Astrocyte (in vitro differentiated cells and primary cell): ENCODE data around the gene UQCC2. TPM values are rescaled to one million over a fixed set of nuclear protein-coding genes. Genes with fewer than 3 reads are reported as not detected.

ENCODE experiments used
- DNase-seq: peaks from one replicate; pipeline ENCODE4 v3.0.0-alpha.2; 2010; ENCODE audit warnings: low read depth
- FAIRE-seq: peaks from 2 replicates; lab custom pipeline; 2011; peaks lifted over from hg19 to GRCh38; lab: Jason Lieb, UNC
- H2AFZ ChIP-seq: 2 replicates; pipeline ENCODE4 v1.6.0; 2012; ENCODE audit warnings: low read depth, low read length, inconsistent platforms
- H3K27ac ChIP-seq: 2 replicates; pipeline ENCODE4 v1.5.1; 2011; ENCODE audit warnings: low read depth, low read length, inconsistent platforms
- H3K27me3 ChIP-seq: 2 replicates; pipeline ENCODE4 v1.6.0; 2011; ENCODE audit warnings: low read length, inconsistent platforms; ENCODE audit not compliant: insufficient read depth
- H3K36me3 ChIP-seq: 2 replicates; pipeline ENCODE4 v1.5.1; 2011; ENCODE audit warnings: low read length, inconsistent platforms; ENCODE audit not compliant: insufficient read depth
- H3K4me1 ChIP-seq: 2 replicates; pipeline ENCODE4 v1.5.1; 2011; ENCODE audit warnings: low read length, inconsistent platforms; ENCODE audit not compliant: insufficient read depth
- H3K4me2 ChIP-seq: 2 replicates; pipeline ENCODE4 v1.6.0; 2012; ENCODE audit warnings: low read length, inconsistent platforms
- H3K4me3 ChIP-seq: 2 replicates; pipeline ENCODE4 v1.5.1; 2011; ENCODE audit warnings: low read depth, mild to moderate bottlenecking, low read length, inconsistent platforms; ENCODE audit not compliant: insufficient read depth
- H3K79me2 ChIP-seq: 2 replicates; pipeline ENCODE4 v1.6.0; 2012; ENCODE audit warnings: mild to moderate bottlenecking, low read length, inconsistent platforms; ENCODE audit not compliant: insufficient read depth
- H3K9ac ChIP-seq: 2 replicates; pipeline ENCODE4 v1.6.0; 2012; ENCODE audit warnings: mild to moderate bottlenecking, low read length, inconsistent platforms
- H3K9me3 ChIP-seq: 2 replicates; pipeline ENCODE4 v1.5.1; 2012; ENCODE audit warnings: low read depth, mild to moderate bottlenecking, low read length, inconsistent platforms; ENCODE audit not compliant: insufficient read depth
- H4K20me1 ChIP-seq: 2 replicates; pipeline ENCODE4 v1.6.0; 2012; ENCODE audit warnings: low read length, inconsistent platforms; ENCODE audit not compliant: insufficient read depth
- H3K27ac Mint-ChIP-seq: one replicate; pipeline ENCODE4 v1.8.0; 2021; ENCODE audit warnings: mild to moderate bottlenecking, mixed read lengths; ENCODE audit not compliant: unreplicated experiment
- H3K27me3 Mint-ChIP-seq: one replicate; pipeline ENCODE4 v1.8.0; 2021; ENCODE audit warnings: low read depth, mixed read lengths; ENCODE audit not compliant: unreplicated experiment
- H3K36me3 Mint-ChIP-seq: one replicate; pipeline ENCODE4 v1.8.0; 2021; ENCODE audit warnings: low read depth, mixed read lengths; ENCODE audit not compliant: unreplicated experiment
- H3K4me1 Mint-ChIP-seq: one replicate; pipeline ENCODE4 v1.8.0; 2021; ENCODE audit warnings: low read depth, mixed read lengths; ENCODE audit not compliant: unreplicated experiment
- H3K4me3 Mint-ChIP-seq: one replicate; pipeline ENCODE4 v1.8.0; 2021; ENCODE audit warnings: mild to moderate bottlenecking, moderate library complexity, mixed read lengths; ENCODE audit not compliant: unreplicated experiment
- H3K9me3 Mint-ChIP-seq: one replicate; pipeline ENCODE4 v1.8.0; 2021; ENCODE audit warnings: mild to moderate bottlenecking, mixed read lengths; ENCODE audit not compliant: unreplicated experiment
- EZH2 ChIP-seq: IDR thresholded peaks from 2 replicates; pipeline ENCODE4 v1.6.1; 2012; ENCODE audit warnings: mild to moderate bottlenecking, low read length, inconsistent platforms; ENCODE audit not compliant: insufficient read depth
- total RNA-seq: library from RNA; stranded (reverse); gene quantifications from 2 replicates; pipeline ENCODE4 v1.2.1, GENCODE V29; 2021
- TF ChIP-seq, protein P1 (sequence below): IDR thresholded peaks from 2 replicates; pipeline ENCODE4 v1.5.1; 2011; ENCODE audit warnings: low read depth, mild to moderate bottlenecking, inconsistent platforms, low read length, moderate library complexity; ENCODE audit not compliant: insufficient read depth

UQCC2 gene
- total RNA-seq, 1 donor from 2014 or later: 70.2 TPM

GRCh38 chr6:33670971-33671743 lies 40.3 kb downstream of the UQCC2 start:
- no peak for DNase-seq
- Histone ChIP-seq H3K9ac (no peak overlapping the region), H3K4me1 (peaks cover 18% of the 10 kb centered on the region), H3K36me3 (no peaks in the 10 kb centered on the region), H4K20me1 (no peaks in the 10 kb centered on the region), H2AFZ (no peak overlapping the region), H3K4me3 (no peak overlapping the region), H3K79me2 (no peaks in the 10 kb centered on the region), H3K27me3 (no peaks in the 10 kb centered on the region), H3K4me2 (no peak overlapping the region), H3K9me3 (no peaks in the 10 kb centered on the region), H3K27ac (no peak overlapping the region)
- H3K4me3 Mint-ChIP-seq: no peak overlapping the region
- H3K27ac Mint-ChIP-seq: no peak overlapping the region
- no peaks in the 10 kb centered on the region for H3K27me3 Mint-ChIP-seq
- TF ChIP-seq, protein P1, sequence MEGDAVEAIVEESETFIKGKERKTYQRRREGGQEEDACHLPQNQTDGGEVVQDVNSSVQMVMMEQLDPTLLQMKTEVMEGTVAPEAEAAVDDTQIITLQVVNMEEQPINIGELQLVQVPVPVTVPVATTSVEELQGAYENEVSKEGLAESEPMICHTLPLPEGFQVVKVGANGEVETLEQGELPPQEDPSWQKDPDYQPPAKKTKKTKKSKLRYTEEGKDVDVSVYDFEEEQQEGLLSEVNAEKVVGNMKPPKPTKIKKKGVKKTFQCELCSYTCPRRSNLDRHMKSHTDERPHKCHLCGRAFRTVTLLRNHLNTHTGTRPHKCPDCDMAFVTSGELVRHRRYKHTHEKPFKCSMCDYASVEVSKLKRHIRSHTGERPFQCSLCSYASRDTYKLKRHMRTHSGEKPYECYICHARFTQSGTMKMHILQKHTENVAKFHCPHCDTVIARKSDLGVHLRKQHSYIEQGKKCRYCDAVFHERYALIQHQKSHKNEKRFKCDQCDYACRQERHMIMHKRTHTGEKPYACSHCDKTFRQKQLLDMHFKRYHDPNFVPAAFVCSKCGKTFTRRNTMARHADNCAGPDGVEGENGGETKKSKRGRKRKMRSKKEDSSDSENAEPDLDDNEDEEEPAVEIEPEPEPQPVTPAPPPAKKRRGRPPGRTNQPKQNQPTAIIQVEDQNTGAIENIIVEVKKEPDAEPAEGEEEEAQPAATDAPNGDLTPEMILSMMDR: no peak
- TF ChIP-seq EZH2: no peak
- no peak for FAIRE-seq
- H3K36me3 Mint-ChIP-seq: peaks cover 18% of the 10 kb centered on the region
- H3K4me1 Mint-ChIP-seq: peaks cover 15% of the 10 kb centered on the region
- H3K9me3 Mint-ChIP-seq: no peaks in the 10 kb centered on the region

DNA sequence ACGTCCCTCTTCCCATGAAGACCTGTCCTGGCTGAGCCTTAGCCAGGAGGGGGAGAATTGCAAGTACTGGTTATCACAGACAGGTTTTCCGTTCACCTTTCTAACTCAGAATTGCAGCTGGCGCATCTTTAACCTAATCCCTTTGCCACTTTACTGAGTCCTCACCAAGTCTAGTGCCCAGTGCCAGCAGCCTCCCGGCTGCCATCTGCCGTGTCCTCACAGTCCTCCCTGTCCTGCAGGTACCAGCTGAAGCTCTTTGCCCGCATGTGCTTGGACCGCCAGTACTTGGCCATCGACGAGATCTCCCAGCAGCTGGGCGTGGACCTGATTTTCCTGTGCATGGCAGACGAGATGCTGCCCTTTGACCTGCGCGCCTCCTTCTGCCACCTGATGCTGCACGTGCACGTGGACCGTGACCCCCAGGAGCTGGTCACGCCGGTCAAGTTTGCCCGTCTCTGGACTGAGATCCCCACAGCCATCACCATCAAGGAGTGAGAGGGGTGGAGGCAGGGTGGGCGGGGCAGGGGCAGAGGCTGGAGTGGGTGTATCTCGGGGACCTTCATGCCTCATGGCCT lies 41.3 kb downstream of the UQCC2 start:
- Histone ChIP-seq H4K20me1 (no peaks in the 10 kb centered on the region), H3K36me3 (no peaks in the 10 kb centered on the region), H3K9ac (no peak overlapping the region), H3K4me2 (no peak overlapping the region), H3K79me2 (no peaks in the 10 kb centered on the region), H3K27me3 (no peaks in the 10 kb centered on the region), H3K27ac (no peak overlapping the region), H3K4me3 (no peak overlapping the region), H2AFZ (no peak overlapping the region), H3K4me1 (peaks cover 18% of the 10 kb centered on the region), H3K9me3 (no peaks in the 10 kb centered on the region)
- TF ChIP-seq, protein P1: no peak
- no peak for TF ChIP-seq EZH2
- H3K9me3 Mint-ChIP-seq: no peaks in the 10 kb centered on the region
- FAIRE-seq (no peak), DNase-seq (no peak)
- no peak overlapping the region for H3K4me3 Mint-ChIP-seq
- H3K27ac Mint-ChIP-seq: no peak overlapping the region
- peaks cover 15% of the 10 kb centered on the region for H3K36me3 Mint-ChIP-seq
- no peaks in the 10 kb centered on the region for H3K27me3 Mint-ChIP-seq
- H3K4me1 Mint-ChIP-seq: peaks cover 15% of the 10 kb centered on the region

DNA sequence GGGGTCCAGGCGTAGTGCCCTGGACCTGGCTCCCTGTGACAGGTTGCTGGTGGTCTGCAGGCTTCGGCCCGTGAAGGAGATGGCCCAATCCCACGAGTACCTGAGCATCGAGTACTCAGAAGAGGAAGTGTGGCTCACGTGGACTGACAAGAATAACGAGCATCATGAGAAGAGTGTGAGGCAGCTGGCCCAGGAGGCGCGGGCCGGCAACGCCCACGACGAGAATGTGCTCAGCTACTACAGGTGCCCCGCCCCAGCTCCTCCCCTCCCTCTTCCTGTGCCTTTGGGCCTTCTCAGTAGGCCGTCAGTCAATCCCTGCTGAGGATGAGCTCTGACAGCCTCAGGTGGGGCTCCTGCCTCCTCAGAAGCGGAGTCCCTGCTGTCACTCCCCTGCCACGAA lies 42.6 kb downstream of the UQCC2 start:
- no peak overlapping the region for H3K4me2 ChIP-seq
- FAIRE-seq: no peak
- H3K9me3 ChIP-seq: no peaks in the 10 kb centered on the region
- no peak overlapping the region for H3K4me3 Mint-ChIP-seq
- H3K27ac ChIP-seq: no peak overlapping the region
- no peak overlapping the region for H2AFZ ChIP-seq
- H3K4me1 ChIP-seq: peaks cover 15% of the 10 kb centered on the region
- no peak overlapping the region for H3K27ac Mint-ChIP-seq
- no peak for DNase-seq
- H3K9ac ChIP-seq: no peak overlapping the region
- no peaks in the 10 kb centered on the region for H3K27me3 Mint-ChIP-seq
- TF ChIP-seq, protein P1: no peak
- no peak for TF ChIP-seq EZH2
- no peaks in the 10 kb centered on the region for H3K9me3 Mint-ChIP-seq
- no peaks in the 10 kb centered on the region for H3K27me3 ChIP-seq
- H4K20me1 ChIP-seq: no peaks in the 10 kb centered on the region
- H3K36me3 Mint-ChIP-seq: peaks cover 16% of the 10 kb centered on the region
- no peaks in the 10 kb centered on the region for H3K36me3 ChIP-seq
- H3K4me3 ChIP-seq: no peak overlapping the region
- H3K4me1 Mint-ChIP-seq: peaks cover 9% of the 10 kb centered on the region
- H3K79me2 ChIP-seq: no peaks in the 10 kb centered on the region
